ENCODE data around the gene ZNF302. TPM values are rescaled to one million over a fixed set of nuclear protein-coding genes. Genes with fewer than 3 reads are reported as not detected.

Gene ZNF302
- total and polyA plus RNA-seq, 7 experiments from 2014 or later = 13.6 to 61.4 (median 25.3) TPM

DNA sequence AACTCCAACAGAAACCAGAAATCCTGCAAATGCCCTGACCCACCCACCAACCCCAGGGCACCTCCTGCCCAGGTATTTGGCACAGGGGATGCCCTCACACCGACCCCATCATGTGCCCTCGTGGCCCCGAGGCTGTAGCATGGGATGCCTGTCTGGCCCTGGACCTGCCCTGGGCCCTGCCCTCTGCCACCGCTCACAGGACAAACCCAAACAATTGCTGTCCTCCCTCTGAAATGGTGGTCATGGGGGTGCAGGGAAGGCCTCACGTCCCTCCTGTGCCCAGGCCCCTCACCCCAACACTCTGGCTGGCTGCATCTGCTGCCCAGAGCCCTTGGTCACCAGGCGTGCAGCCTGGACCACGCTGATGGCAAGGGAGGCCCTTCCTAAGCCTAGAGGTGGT, 54.5 kb downstream of the ZNF302 start:
- no peaks in the 10 kb centered on the region for H3K9me3 ChIP-seq (ENCODE audit: control insufficient read depth in 2 of 3, low read length in 3 of 3)
- H3K27ac ChIP-seq (ENCODE audit: low read depth, low read length) = no peak overlapping the region
- Mint-ChIP-seq H3K36me3 (peaks cover 11 to 25% (median 16%) of the 10 kb centered on the region in 5 donors), H3K9me3 (peaks cover 4 to 15% (median 9%) of the 10 kb centered on the region in 11 donors), H3K4me1 (peaks cover 17 to 37% (median 28%) of the 10 kb centered on the region in 7 donors), H3K27ac (no peak overlapping the region), H3K27me3 (peaks cover 5 to 16% (median 12%) of the 10 kb centered on the region in 5 donors), H3K4me3 (peak overlapping the region in 5 of 10 donors; percentile 5 to 66 (median 25))
- DNase-seq (no peak), ATAC-seq (no peak)
- peaks cover 11 to 17% of the 10 kb centered on the region in 2 donors for H3K4me1 ChIP-seq (ENCODE audit: control insufficient read depth in 2 of 2, insufficient read depth in 2 of 2, low read length in 2 of 2)
- no peaks in the 10 kb centered on the region for H3K27me3 ChIP-seq (ENCODE audit: control insufficient read depth in 2 of 2, insufficient read depth in 2 of 2, low read length in 2 of 2)
- ChIA-PET POLR2A (interaction anchor here (2.2 kb wide), 1 partner anchor 40 kb away, joined by 7 read pairs; no protein-coding TSS in a partner anchor), CTCF (no interaction called here)
- intact Hi-C loops (cut with micrococcal nuclease) = loop anchor here (2.0 to 10.0 kb wide), 7 partner anchors 129 to 1013 kb away; partner anchors contain the start of genes GRAMD1A (in 1 of the 2), PSENEN (in 1 of the 2), U2AF1L4 (in 1 of the 2) and UBA2 (in 1 of the 2)
- no peak overlapping the region for H3K4me3 ChIP-seq (ENCODE audit: low read length)
- peaks cover 0 to 18% (median 4%) of the 10 kb centered on the region in 3 experiments for H3K36me3 ChIP-seq (ENCODE audit: control insufficient read depth in 2 of 3, insufficient read depth in 3 of 3, low read length in 3 of 3)

DNA sequence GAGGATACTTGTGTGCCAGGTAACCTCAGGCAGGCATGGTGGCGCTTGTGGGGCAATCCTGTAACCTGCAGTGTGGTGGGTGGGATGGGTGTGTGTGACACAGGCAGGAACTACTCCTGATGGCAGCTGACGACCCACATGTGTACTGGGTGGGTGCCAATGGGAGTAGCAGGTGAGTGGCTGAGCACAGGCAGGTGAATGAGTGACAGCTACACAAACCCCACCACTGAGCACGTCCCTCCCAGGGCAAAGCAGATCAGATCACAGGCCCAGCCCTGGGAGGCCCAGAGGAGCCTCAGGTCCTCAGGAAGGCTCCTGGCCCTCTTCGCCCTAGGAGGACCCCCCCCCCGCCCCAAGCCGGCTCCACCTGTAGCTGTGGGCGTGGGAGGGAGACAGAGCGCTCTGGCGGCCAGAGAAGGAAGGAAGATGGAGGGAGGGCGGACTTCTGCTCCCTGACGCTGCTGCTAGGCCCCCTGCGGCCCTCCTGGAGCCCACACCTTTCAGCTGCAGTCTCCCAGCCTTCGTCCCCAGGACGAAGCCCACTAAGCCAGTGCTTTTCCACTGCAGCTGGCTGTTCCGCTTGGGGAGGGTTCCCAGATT, 55.2 kb downstream of the ZNF302 start:
- Mint-ChIP-seq H3K27me3 (peaks cover 3 to 11% (median 5%) of the 10 kb centered on the region in 5 donors), H3K4me3 (peak overlapping the region; percentile 45 to 99 (median 70)), H3K36me3 (peaks cover 11 to 26% (median 22%) of the 10 kb centered on the region in 5 donors), H3K4me1 (peaks cover 17 to 39% (median 28%) of the 10 kb centered on the region in 7 donors), H3K27ac (peak overlapping the region in 4 of 9 donors; percentile 17 to 98 (median 73)), H3K9me3 (peaks cover 4 to 20% (median 9%) of the 10 kb centered on the region in 11 donors)
- no peaks in the 10 kb centered on the region for H3K27me3 ChIP-seq (ENCODE audit: control insufficient read depth in 2 of 2, insufficient read depth in 2 of 2, low read length in 2 of 2)
- ATAC-seq (no peak), DNase-seq (no peak)
- ChIA-PET CTCF (no interaction called here), POLR2A (interaction anchor here (0.6 to 2.3 kb wide), 6 partner anchors 39 to 566 kb away, joined by 3 to 17 read pairs (median 4); partner anchors contain the start of genes SCGB2B2 and ZNF302)
- no peak overlapping the region for H3K4me3 ChIP-seq (ENCODE audit: low read length)
- peaks cover 11 to 17% of the 10 kb centered on the region in 2 donors for H3K4me1 ChIP-seq (ENCODE audit: control insufficient read depth in 2 of 2, insufficient read depth in 2 of 2, low read length in 2 of 2)
- H3K9me3 ChIP-seq (ENCODE audit: control insufficient read depth in 2 of 3, low read length in 3 of 3) = peaks cover 0 to 3% (median 0%) of the 10 kb centered on the region in 3 experiments
- peak overlapping the region; percentile 94 for H3K27ac ChIP-seq (ENCODE audit: low read depth, low read length)
- peaks cover 0 to 21% (median 9%) of the 10 kb centered on the region in 3 experiments for H3K36me3 ChIP-seq (ENCODE audit: control insufficient read depth in 2 of 3, insufficient read depth in 3 of 3, low read length in 3 of 3)
- intact Hi-C loops (cut with micrococcal nuclease) = loop anchor here (1.0 to 10.0 kb wide), 10 partner anchors 41 to 1012 kb away; partner anchors contain the start of genes GRAMD1A (in 1 of the 2), PSENEN (in 1 of the 2), SCGB2B2 (in 1 of the 2) and U2AF1L4 (in 1 of the 2)

- H3K27ac Mint-ChIP-seq = peak overlapping the region; percentile 90 to 99 (median 98)
- H3K36me3 ChIP-seq (ENCODE audit: control insufficient read depth in 2 of 3, insufficient read depth in 3 of 3, low read length in 3 of 3) = peaks cover 0 to 26% (median 9%) of the 10 kb centered on the region in 3 experiments
- H3K27ac ChIP-seq (ENCODE audit: low read depth, low read length) = peak overlapping the region; percentile 94
- H3K27me3 Mint-ChIP-seq = peaks cover 0 to 5% (median 0%) of the 10 kb centered on the region in 5 donors
- intact Hi-C loops (cut with micrococcal nuclease) = loop anchor here (1.0 to 10.0 kb wide), 10 partner anchors 40 to 1011 kb away; partner anchors contain the start of genes GRAMD1A (in 1 of the 2), PSENEN (in 1 of the 2), SCGB2B2 (in 1 of the 2) and U2AF1L4 (in 1 of the 2)
- POLR2A ChIA-PET = interaction anchor here (0.6 to 2.3 kb wide), 8 partner anchors 39 to 566 kb away, joined by 3 to 17 read pairs (median 4); partner anchors contain the start of genes SCGB2B2, ZNF30 and ZNF302
- H3K4me1 Mint-ChIP-seq = peaks cover 18 to 39% (median 28%) of the 10 kb centered on the region in 7 donors
- ATAC-seq (peak; percentile 21), DNase-seq (peak in 1 of 9 donors; percentile 42)
- H3K9me3 ChIP-seq (ENCODE audit: control insufficient read depth in 2 of 3, low read length in 3 of 3) = peaks cover 0 to 6% (median 0%) of the 10 kb centered on the region in 3 experiments
- H3K4me3 Mint-ChIP-seq = peak overlapping the region; percentile 86 to 99 (median 98)
- H3K4me3 ChIP-seq (ENCODE audit: low read length) = peak overlapping the region; percentile 79
- peaks cover 8 to 32% (median 28%) of the 10 kb centered on the region in 5 donors for H3K36me3 Mint-ChIP-seq
- CTCF ChIA-PET = no interaction called here
- H3K4me1 ChIP-seq (ENCODE audit: control insufficient read depth in 2 of 2, insufficient read depth in 2 of 2, low read length in 2 of 2) = peaks cover 11 to 17% of the 10 kb centered on the region in 2 donors
- no peaks in the 10 kb centered on the region for H3K27me3 ChIP-seq (ENCODE audit: control insufficient read depth in 2 of 2, insufficient read depth in 2 of 2, low read length in 2 of 2)
- H3K9me3 Mint-ChIP-seq = peaks cover 7 to 26% (median 13%) of the 10 kb centered on the region in 11 donors
Observed at GRCh38 chr19:34733266-34733745, 55.8 kb downstream of the ZNF302 start.

GRCh38 chr19:34733746-34734536, 56.5 kb downstream of the ZNF302 start, which contains the start of gene ZNF181:
ZNF181 (plus strand) TSS chr19:34734243; CDS start chr19:34735038, 795 bp downstream.
- H3K27ac ChIP-seq (ENCODE audit: low read depth, low read length) = peak within 1 kb of the TSS; percentile 94
- H3K4me1 Mint-ChIP-seq = peaks cover 18 to 39% (median 28%) of the 10 kb centered on the region in 7 donors
- H3K4me3 ChIP-seq (ENCODE audit: low read length) = peak within 1 kb of the TSS; percentile 79
- intact Hi-C loops (cut with micrococcal nuclease) = loop anchor here (1.0 to 10.0 kb wide), 10 partner anchors 39 to 1011 kb away; partner anchors contain the start of genes SCGB2B2 (in 2 of the 2), ZNF302 (in 2 of the 2), ZNF599 (in 2 of the 2) and GRAMD1A (in 1 of the 2)
- ATAC-seq (peak; percentile 89), DNase-seq (peak; percentile 58 to 84 (median 82))
- peaks cover 0 to 29% (median 10%) of the 10 kb centered on the region in 3 experiments for H3K36me3 ChIP-seq (ENCODE audit: control insufficient read depth in 2 of 3, insufficient read depth in 3 of 3, low read length in 3 of 3)
- ChIA-PET CTCF (no interaction called here), POLR2A (interaction anchor here (0.6 to 2.3 kb wide), 10 partner anchors 38 to 567 kb away, joined by 3 to 17 read pairs (median 4); partner anchors contain the start of genes SCGB2B2, ZNF30 and ZNF302)
- peaks cover 8 to 34% (median 33%) of the 10 kb centered on the region in 5 donors for H3K36me3 Mint-ChIP-seq
- no peaks in the 10 kb centered on the region for H3K27me3 ChIP-seq (ENCODE audit: control insufficient read depth in 2 of 2, insufficient read depth in 2 of 2, low read length in 2 of 2)
- H3K9me3 Mint-ChIP-seq = peaks cover 7 to 33% (median 17%) of the 10 kb centered on the region in 11 donors
- H3K4me1 ChIP-seq (ENCODE audit: control insufficient read depth in 2 of 2, insufficient read depth in 2 of 2, low read length in 2 of 2) = peaks cover 11 to 17% of the 10 kb centered on the region in 2 donors
- H3K4me3 Mint-ChIP-seq = peak within 1 kb of the TSS; percentile 86 to 99 (median 98)
- H3K9me3 ChIP-seq (ENCODE audit: control insufficient read depth in 2 of 3, low read length in 3 of 3) = peaks cover 0 to 8% (median 0%) of the 10 kb centered on the region in 3 experiments
- H3K27ac Mint-ChIP-seq = peak within 1 kb of the TSS; percentile 90 to 99 (median 98)
- H3K27me3 Mint-ChIP-seq = peaks cover 0 to 4% (median 0%) of the 10 kb centered on the region in 5 donors

- intact Hi-C loops (cut with micrococcal nuclease) = loop anchor here (1.0 to 10.0 kb wide), 7 partner anchors 39 to 310 kb away; partner anchors contain the start of genes GRAMD1A (in 1 of the 2), SCGB2B2 (in 1 of the 2), UBA2 (in 1 of the 2) and ZNF302 (in 1 of the 2)
- ATAC-seq (no peak), DNase-seq (peak in 1 of 9 donors; percentile 82)
Observed at GRCh38 chr19:34734537-34735103, 57.1 kb downstream of the ZNF302 start.

More at GRCh38 chr19:34734537-34735103, 57.1 kb downstream of the ZNF302 start:
- H3K4me3 ChIP-seq (ENCODE audit: low read length) = peak overlapping the region; percentile 79
- H3K4me1 ChIP-seq (ENCODE audit: control insufficient read depth in 2 of 2, insufficient read depth in 2 of 2, low read length in 2 of 2) = peaks cover 11 to 17% of the 10 kb centered on the region in 2 donors
- peak overlapping the region; percentile 90 to 99 (median 98) for H3K27ac Mint-ChIP-seq
- H3K9me3 Mint-ChIP-seq = peaks cover 10 to 39% (median 23%) of the 10 kb centered on the region in 11 donors
- H3K4me3 Mint-ChIP-seq = peak overlapping the region; percentile 86 to 99 (median 98)
- H3K36me3 Mint-ChIP-seq = peaks cover 13 to 41% (median 39%) of the 10 kb centered on the region in 5 donors
- CTCF ChIA-PET = no interaction called here
- H3K27ac ChIP-seq (ENCODE audit: low read depth, low read length) = peak overlapping the region; percentile 94
- no peaks in the 10 kb centered on the region for H3K27me3 Mint-ChIP-seq
- H3K9me3 ChIP-seq (ENCODE audit: control insufficient read depth in 2 of 3, low read length in 3 of 3) = peaks cover 0 to 15% (median 0%) of the 10 kb centered on the region in 3 experiments
- POLR2A ChIA-PET = interaction anchor here (0.6 to 2.3 kb wide), 4 partner anchors 58 to 329 kb away, joined by 3 to 17 read pairs (median 4); partner anchors contain the start of genes SCGB2B2 and ZNF302
- peaks cover 18 to 39% (median 28%) of the 10 kb centered on the region in 7 donors for H3K4me1 Mint-ChIP-seq
- no peaks in the 10 kb centered on the region for H3K27me3 ChIP-seq (ENCODE audit: control insufficient read depth in 2 of 2, insufficient read depth in 2 of 2, low read length in 2 of 2)
- H3K36me3 ChIP-seq (ENCODE audit: control insufficient read depth in 2 of 3, insufficient read depth in 3 of 3, low read length in 3 of 3) = peaks cover 0 to 36% (median 16%) of the 10 kb centered on the region in 3 experiments
